ENCODE results near the gene AFP.

Gene AFP

GRCh38 chr4:73401412-73401811, 34.6 kb upstream of the AFP start (continued):
- TF ChIP-seq CSRNP3 (CRISPR knock-in tag; IDR thresholded peaks at IDR 0.05) (no peak), PPARA (CRISPR knock-in tag; IDR thresholded peaks at IDR 0.05; ENCODE audit: borderline replicate concordance) (no peak), ISL1 (CRISPR knock-in tag; IDR thresholded peaks at IDR 0.05) (no peak)

GRCh38 chr4:73404042-73404441, 32.0 kb upstream of the AFP start, which contains the start of gene ALB:
Gene ALB (plus strand): TSS chr4:73404287. CDS start chr4:73404328, 41 bp downstream.
- no peak for ATAC-seq
- TF ChIP-seq ZFP3 (CRISPR knock-in tag; IDR thresholded peaks at IDR 0.05) (no peak), PPARA (CRISPR knock-in tag; IDR thresholded peaks at IDR 0.05; ENCODE audit: borderline replicate concordance) (no peak), CSDC2 (CRISPR knock-in tag; IDR thresholded peaks at IDR 0.05) (no peak), ZNF565 (CRISPR knock-in tag; conservative IDR thresholded peaks at IDR 0.05; ENCODE audit: low read depth) (no peak), TSHZ2 (CRISPR knock-in tag; IDR thresholded peaks at IDR 0.05) (no peak), TOX (CRISPR knock-in tag; IDR thresholded peaks at IDR 0.05; ENCODE audit: borderline replicate concordance) (no peak), POU6F1 (CRISPR knock-in tag; IDR thresholded peaks at IDR 0.05; ENCODE audit: borderline replicate concordance, low read depth) (no peak), ZNF70 (CRISPR knock-in tag; IDR thresholded peaks at IDR 0.05) (no peak), RARB (CRISPR knock-in tag; IDR thresholded peaks at IDR 0.05) (no peak), CSRNP3 (CRISPR knock-in tag; IDR thresholded peaks at IDR 0.05) (no peak), ISL1 (CRISPR knock-in tag; IDR thresholded peaks at IDR 0.05) (no peak), ESRRG (CRISPR knock-in tag; IDR thresholded peaks at IDR 0.05) (no peak), TCF4 (CRISPR knock-in tag; IDR thresholded peaks at IDR 0.05; ENCODE audit: borderline replicate concordance) (no peak), CREB5 (CRISPR knock-in tag; IDR thresholded peaks at IDR 0.05; ENCODE audit: low read depth) (no peak), OSR1 (CRISPR knock-in tag; IDR thresholded peaks at IDR 0.05) (no peak), SNAI2 (CRISPR knock-in tag; IDR thresholded peaks at IDR 0.05) (no peak), PATZ1 (CRISPR knock-in tag; IDR thresholded peaks at IDR 0.05; ENCODE audit: borderline replicate concordance) (no peak), BACH2 (CRISPR knock-in tag; IDR thresholded peaks at IDR 0.05; ENCODE audit: borderline replicate concordance) (no peak), ZNF8 (CRISPR knock-in tag; IDR thresholded peaks at IDR 0.05) (no peak)

GRCh38 chr4:73404457-73404856, 31.6 kb upstream of the AFP start:
- TF ChIP-seq OSR1 (CRISPR knock-in tag; IDR thresholded peaks at IDR 0.05): no peak
- TF ChIP-seq CSDC2 (CRISPR knock-in tag; IDR thresholded peaks at IDR 0.05): no peak
- no peak for TF ChIP-seq TSHZ2 (CRISPR knock-in tag; IDR thresholded peaks at IDR 0.05)
- no peak for TF ChIP-seq CSRNP3 (CRISPR knock-in tag; IDR thresholded peaks at IDR 0.05)
- TF ChIP-seq BACH2 (CRISPR knock-in tag; IDR thresholded peaks at IDR 0.05; ENCODE audit: borderline replicate concordance): no peak
- TF ChIP-seq RARB (CRISPR knock-in tag; IDR thresholded peaks at IDR 0.05): no peak
- ATAC-seq: no peak
